Umbilical cord (tissue), 2 donors: ENCODE results near the gene CD84. TPM values are rescaled to one million over a fixed set of nuclear protein-coding genes. Genes with fewer than 3 reads are reported as not detected.
"Not testable (repeated sequence)": the region's sequence is repeated elsewhere in the genome, so short reads cannot be mapped to it uniquely, and the experiment has no call there.

Experiments
- DNase-seq: peaks from one replicate; pipeline ENCODE4 v3.0.0-alpha.2; 2015; ENCODE audit warnings: low spot score
- total RNA-seq: library from RNA; depleted of rRNA; stranded (reverse); fragments of >200 nt; gene quantifications from one replicate; pipeline ENCODE4 v1.2.3, GENCODE V29; 2014; ENCODE audit warnings: low replicate concordance; ENCODE audit not compliant: insufficient read depth

CD84 gene, protein sequence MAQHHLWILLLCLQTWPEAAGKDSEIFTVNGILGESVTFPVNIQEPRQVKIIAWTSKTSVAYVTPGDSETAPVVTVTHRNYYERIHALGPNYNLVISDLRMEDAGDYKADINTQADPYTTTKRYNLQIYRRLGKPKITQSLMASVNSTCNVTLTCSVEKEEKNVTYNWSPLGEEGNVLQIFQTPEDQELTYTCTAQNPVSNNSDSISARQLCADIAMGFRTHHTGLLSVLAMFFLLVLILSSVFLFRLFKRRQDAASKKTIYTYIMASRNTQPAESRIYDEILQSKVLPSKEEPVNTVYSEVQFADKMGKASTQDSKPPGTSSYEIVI
- total RNA-seq, result 13.5 TPM

DNA sequence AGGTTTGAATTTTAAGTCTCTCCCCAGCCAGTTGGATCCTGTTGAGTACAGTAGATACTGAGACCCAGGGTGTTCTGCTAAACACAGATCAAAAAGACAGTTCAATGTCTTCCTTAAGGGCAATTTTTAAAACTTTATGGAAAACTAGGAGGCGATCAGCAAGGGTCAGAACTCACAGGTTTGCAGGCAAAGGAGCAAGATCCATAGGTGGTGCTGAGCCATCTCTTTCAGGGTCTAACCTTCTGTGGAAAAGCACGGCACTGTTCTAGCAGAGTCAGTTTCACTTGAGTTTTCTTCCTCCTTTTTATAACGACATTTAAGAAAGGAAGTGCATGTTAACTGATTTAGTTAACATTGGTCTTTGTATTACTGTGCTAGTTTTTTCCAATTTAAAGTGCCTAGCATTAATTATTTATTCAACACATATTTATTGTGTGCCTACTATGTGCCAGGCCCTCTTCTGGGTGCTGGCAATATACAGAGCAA, at the start of gene CD84:
CD84 (minus strand) TSS at position 281 of the 486 bp plus-strand sequence; CDS start at position 222, 59 bp downstream.
- DNase-seq, result no peak

DNA sequence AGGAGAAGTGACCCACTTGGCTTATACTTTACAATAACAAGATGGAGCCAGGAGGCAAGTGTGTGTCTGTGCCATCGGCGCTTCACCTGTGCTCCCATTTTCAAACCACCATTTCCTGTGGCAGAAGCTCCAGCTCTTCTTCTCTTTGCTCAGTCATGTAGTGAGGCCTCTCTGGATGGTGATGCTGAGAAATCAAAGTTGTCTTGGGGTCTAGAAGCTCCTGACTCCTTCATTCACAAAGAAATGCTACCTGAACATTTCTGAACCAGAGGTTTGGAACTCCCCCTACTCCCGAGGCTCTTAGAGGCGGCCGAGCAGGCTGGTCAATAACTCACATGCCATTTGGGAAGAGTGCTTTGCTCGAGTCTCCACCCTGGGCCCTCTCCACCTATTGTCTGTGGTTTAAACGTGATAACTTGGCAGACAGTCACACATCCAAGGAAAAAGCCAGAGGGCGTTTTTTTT, 49.5 kb upstream of the CD84 start:
- no peak for DNase-seq

DNA sequence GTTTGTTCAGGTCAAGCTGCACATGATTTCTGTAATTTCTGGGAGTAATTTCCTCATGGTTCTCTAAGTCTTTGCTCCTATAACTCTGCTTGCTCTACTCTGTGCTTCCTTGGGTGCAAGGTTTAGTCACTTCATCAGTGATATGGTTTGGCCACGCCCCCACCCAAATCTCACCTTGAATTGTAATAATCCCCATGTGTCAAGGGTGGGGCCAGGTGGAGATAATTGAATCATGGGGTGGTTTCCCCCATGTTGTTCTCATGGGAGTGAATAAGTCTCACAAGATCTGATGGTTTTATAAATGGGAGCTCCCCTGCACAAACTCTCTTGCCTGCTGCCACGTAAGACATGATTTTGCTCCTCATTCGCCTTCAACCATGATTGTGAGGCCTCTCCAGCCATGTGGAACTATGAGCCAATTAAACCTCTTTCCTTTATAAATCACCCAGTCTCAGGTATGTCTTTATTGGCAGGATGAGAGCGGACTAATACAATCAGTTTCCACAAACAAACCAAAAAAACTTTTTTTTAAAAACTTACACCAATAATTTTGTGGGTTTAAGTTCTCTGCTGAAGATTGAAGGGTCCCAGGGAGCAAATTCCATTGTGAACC, 48.5 kb upstream of the CD84 start:
- DNase-seq, result not testable (repeated sequence)

DNA sequence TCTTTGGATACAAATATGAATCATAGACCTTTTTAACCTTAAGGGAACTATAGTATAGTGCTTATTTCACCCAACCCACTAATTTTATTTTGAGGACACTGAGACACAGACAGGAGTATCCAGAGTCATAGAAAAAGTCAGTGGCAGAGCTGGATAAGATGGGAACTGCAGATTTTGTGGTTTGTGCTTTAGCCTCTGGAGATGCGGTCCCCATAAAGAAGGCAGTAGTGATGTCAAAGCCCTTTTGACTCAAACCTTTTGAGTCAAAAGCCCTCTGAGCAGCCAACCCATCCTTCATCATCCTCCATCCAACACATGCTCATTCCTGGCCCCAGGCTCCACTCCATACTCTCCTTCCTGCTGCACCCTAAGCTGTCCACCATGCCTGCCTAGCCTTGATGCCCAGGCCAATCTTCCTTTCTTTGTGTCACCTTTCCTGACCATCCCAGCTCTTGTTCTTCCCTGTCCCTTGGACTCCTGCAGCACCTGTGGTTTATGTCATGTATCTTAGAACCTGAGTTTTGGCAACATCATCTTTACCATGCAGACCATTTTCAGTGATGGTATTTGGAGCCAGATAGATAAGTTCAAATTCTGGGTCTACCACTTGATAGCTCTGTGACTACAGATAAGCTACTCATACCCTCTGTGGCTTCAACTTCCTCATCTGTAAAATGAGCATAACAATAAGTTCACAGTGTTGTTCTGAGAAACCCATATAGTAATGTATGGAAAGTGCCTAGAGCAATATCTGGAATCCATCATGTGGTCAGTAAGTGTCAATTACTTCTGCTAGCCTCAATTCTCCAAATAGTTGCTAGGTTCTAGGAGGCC, 47.4 kb upstream of the CD84 start:
- no peak for DNase-seq

DNA sequence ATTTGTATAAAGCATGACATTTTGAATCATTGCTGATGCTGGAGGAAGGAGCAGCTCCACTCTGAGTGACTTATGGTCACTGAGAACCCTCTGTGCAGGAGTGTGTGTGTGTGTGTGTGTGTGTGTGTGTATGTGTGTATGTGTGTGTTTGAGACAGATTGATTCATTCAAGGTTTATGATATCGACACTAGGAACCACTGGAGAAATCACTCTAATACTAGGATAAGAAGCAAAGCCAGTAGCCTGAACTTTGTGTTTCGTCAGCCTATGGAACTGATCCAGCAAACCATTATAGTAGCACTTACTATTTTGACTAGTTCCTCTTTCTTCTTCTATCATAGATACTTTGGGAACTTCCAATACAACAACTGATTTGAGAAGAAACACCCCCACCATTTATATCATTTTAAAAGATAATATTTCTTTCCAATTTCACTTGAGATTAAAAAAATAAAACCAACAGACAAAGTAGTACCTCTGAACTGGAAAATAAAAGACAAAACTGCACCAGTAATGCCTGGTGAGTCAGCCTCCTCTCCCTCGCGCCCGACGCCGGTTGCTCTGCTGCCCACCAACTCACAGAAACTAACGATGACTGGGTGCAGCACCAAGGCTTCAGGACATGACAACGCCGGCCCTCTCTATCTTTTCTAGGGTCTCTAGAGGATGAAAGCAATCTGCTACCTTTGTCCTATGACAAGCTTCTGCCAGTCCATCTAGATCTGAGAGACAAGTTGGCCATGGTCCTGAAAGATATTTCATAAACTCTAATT, 46.6 kb upstream of the CD84 start:
- DNase-seq, result peak; percentile 59

DNA sequence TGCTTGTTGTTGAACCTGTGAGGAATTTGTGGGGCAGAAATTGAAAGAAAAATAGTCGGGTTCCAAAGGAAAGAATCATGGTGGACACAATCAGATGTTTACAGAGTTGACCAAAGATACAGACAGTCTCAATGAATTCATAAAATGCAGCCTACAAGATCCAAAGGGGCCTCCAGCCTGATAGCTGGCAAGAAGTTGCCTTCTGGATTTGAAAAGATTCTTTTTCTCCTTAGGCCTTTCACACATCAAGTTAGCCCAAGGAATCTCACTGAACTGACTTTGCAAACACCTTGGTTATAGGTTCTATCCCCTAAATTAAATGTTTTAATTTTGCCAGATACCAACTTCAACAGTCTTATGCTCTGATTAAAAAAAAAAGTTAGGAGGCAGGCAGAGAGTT, 46.0 kb upstream of the CD84 start:
- no peak for DNase-seq

DNA sequence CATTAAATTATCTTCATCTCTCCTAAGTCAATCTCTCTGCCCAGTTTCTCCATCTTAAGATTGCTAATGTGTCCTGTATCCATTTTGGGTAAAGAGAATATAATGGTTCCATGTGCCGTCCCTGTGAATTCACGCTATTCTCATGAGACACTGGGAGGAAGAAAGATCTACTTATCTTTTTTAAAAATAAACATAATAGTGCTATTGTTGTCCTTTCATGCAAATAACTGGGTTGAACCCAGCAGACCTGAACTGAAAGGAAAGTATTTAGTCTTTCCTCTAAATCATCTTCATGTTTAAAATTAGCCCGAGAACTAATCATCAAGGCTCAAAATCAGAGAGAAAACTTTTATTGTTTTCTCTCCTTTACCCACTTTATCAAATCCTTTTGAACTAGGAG, 45.2 kb upstream of the CD84 start:
- DNase-seq, result no peak

DNA sequence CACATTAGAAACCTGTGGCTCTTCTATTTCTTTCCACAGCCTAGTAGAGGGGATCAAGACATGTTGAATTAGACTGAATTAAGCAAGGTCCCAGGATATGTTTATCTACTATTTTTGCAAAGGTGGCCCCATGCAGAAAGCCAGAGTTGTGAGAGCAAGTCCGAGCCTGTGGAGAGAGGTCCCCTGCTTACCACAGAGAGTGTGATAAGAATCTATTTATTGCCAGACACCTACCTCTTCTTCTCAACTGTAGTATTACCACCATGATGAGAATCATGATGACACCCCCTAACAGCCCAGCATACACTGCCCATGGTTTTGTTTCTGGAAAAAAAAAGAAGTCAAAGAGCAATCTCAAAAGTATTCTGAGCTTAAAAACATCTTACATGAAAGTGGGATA, 44.6 kb upstream of the CD84 start:
- no peak for DNase-seq

DNA sequence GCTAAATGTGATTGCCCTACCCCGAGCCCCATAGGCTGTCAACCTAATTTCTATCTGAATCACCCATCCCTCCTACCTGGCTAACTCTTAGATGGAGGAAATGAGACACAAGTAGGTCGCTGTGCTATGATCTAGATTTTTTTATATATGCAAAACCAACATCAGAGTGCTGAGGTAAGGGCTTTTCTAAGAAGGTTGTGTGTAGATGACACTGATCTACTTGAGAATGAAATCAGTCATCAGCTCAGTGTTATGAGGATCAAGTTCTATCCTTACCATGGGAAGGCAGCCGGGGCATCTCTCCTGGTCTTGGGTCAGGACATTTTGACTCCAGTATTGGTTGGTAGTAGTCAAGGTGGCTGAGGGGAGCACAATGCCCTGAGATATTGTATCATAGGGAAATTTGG, 43.9 kb upstream of the CD84 start:
- DNase-seq, result no peak

DNA sequence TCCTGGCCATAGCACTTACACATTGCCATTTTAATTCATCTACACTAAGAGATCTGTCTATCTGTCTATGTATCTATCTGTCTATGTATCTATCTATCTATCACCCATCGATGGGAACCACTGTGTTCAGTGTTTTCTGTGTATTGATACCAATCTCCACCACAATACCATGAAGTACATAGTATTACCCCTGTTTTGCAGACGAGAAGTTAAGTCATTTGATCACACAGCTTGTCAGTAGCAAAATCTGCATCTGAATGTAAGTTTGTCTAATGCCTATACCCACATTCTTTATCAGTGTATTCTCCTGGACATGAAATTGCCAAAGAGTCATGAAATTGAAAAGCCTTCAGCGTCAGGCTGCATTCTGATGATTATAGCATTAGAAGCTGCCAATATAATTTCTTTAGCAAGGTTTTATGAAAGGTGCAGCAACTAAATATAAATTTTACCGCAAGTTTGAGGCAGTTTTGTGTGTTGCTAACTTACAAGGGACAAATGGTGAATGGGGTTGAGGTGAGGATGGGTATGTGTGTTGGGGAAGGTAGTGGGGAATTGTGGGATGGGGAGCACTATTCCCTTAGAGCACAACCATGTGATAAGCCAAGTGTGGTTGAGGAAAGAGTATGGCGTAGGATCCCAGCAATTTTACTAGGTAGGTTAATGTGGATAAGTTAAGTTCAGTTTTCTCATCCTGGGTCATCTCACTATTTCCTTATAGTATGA, 43.4 kb upstream of the CD84 start:
- no peak for DNase-seq

DNA sequence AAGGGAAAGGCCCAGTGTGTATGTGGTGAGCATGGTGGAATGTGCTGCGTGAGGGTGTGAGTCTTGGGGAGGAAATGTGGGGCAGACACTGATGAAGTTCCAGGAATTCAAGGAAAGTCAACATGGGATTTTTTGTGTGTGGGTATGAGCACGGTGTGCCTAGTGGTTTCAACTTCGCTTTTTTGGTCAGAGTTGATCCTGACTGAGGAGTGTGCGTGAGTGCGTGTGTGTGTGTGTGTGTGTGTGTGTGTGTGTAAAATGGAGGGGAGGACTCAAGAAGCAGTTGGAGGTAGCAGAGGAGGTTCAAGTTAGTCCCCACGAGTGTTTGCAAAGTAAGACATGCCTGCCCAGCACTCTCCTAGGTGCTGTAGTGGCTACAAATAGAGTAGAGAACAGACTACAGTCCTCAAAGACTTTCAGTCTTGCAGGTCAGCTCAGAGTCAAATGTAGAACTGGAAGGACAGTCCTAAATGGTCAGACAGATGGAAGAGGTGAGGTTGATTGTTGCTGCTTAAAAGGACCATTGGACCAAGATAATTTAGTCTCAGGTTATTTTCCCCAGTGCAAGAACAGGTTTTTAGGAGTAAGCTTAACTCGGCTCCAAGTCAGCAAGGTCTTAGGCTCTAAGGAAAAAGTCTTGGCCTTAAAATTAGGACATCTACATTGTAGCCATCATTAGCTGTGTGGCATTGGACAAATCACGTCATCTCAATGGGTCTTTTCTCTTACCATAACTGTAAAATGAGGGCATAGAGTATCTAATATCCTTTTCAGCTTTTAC, 42.5 kb upstream of the CD84 start:
- DNase-seq, result no peak

DNA sequence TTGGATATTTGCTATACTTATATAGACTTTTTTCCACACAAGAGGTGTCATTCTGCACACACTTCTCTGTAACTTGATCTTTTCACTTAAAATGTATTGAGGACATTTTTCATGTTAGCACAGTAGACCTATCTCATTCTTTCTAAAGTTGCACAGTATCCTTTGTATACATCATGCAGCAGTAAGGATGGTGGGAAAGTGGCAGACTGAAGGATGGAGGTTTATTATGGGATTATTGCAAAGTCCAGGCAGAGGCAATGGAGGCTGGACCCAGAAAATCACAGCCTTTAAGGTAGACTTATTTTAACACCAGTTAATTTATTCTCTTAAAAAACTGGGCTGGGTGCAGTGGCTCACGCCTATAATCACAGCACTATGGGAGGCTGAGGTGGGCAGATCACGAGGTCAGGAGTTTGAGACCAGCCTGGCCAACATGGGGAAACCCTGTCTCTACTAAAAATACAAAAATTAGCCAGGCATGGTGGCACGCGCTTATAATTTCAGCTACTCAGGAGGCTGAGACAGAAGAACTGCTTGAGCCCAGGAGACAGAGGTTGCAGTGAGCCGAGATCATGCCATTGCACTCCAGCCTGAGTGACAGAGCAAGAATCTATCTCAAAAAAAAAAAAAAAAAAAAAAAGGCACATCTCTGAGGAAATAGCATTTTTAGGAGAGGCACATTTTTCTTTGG, 41.8 kb upstream of the CD84 start:
- DNase-seq, result no peak

DNA sequence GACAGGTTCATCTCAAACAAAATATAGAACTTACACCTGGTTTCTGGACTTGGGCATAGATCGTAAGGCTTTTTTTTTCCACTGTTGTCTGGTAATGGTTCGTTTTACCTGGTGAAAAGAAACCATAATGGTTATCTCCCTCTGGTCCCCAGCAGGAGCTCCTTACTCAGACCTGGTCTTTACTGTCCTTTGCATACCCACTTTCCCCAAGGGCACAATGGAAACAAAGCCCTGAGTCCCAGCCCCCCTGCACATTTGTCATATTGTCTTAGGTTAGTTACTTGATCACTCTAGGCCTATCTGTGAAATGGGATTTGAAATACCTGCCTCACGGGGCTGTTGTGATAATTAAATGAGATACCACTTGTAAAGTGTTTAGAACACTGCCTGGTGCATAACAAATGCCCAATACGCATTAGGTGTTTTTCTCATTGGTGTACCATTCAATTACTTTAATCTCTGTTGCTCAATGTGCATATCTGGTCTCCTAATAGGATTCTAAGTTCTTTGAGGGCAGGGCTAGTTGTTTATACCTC, 40.5 kb upstream of the CD84 start:
- no peak for DNase-seq

DNA sequence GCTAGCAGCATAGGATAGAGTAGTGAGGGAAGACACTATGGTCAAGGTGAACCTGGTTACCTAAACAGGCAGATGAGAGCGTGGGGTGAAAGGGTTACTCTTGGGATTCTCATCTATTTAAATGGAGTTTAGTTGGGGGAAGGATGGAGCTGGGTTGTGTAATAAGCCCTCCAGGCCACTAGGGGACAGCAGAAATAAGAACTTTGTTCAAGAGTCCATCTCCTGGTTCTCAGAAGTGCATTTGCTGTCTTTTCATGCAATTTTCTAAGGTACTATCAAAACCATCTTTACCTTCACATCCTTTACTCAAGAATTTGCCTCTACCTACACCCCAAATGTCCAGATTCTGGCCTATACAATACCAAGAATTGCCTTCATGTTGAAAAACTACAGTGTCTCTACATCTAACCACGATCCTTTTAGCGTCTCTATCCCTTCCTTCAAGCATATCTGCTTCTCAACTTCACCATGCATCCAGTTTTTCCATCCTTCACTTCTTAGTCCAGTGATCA, 39.5 kb upstream of the CD84 start:
- no peak for DNase-seq

DNA sequence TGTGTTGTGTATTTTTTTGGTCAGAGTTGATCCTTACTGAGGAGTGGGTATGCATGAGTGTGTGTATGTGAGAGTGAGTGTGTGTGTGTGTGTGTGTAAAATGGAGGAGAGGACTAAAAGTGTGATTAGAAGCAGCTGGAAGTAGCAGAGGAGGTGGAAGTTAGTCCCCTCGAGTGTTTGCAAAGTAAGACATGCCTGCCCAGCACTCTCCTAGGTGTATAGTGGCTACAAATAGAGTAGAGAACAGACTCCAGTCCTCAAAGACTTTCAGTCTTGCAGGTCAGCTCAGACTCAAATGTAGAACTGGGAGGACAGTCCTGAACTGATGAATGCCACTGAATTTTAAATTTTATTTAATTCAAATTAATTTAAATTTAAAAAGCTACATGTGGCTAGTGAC, 39.0 kb upstream of the CD84 start:
- DNase-seq, result no peak

DNA sequence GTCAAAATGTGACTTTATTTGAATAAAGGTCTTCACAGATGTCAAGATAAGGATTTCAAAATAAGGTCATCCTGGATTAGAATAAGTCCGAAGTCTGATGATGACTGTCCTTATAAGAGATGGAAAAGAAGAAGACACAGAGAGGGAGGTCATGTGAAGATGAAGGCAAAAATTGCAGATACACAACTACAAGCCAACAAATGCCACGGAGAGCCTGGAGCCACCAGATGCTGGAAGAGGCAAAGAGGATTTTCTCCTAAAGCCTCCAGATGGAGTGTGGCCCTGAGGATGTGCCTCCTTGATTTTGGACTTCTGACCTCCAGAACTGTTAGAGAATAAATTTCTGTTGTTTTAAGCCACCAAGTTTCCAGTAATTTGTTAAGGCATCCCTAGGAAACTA, 36.4 kb upstream of the CD84 start:
- DNase-seq, result no peak

DNA sequence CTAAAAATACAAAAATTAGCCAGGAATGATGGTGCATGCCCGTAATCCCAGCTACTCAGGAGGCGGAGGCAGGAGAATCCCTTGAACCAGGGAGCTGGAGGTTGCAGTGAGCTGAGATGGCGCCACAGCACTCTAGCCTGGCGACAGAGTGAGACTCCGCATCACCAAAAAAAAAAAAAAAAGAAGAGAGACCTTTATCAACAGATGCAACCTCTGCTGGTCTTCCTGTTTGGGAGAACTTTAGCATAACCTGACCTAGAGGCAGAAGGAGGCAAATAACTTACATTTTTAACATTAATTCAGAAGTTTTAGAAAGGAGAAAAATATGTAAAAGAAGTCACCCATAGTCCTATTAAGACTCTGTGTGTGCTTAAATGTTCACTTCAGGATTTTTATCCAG, 35.1 kb upstream of the CD84 start:
- DNase-seq, result no peak

DNA sequence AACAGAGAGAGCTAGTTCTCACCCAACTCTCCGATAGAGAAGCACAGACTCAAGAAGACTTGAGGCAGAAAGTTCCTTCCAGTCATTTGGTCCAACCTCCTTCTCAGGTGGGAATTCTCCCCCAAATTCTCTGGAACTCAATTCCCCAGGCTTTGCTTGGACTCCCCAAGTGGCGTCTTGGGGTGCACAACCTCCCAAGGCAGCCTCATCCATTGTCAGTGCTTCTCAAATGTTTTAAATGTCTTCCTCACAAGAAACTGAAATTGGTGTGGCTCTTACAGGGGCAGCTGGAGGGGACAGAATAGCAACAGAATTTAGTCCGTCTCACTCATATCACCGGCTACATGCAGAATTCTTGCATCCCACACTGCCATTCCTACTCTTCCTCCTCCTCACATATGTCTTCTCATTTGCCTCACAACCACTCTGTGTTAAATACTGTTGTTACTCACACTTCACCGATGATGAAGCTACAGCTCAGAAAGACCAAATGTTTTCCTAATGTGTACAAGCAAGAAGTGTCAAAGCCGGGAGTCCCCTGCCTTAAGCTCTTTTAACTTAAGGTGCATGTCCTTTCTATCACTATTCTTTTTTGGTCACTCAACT, 33.4 kb upstream of the CD84 start:
- DNase-seq, result no peak
